Gastrocnemius medialis (tissue), 4 donors: Measurements from ENCODE around the gene OXGR1.

Source experiments
- POLR2A ChIP-seq, 2 donors: fragments of 450-650 bp; IDR thresholded peaks; one replicate each; pipeline ENCODE4 v1.6.1; 2017; ENCODE audit warnings: antibody characterized with exemption in 2 of 2, mild to moderate bottlenecking in 2 of 2, moderate library complexity in 2 of 2
- TF ChIP-seq, protein P1 (sequence below), 5 experiments: fragments of 450-650 bp in 3 of 5; fragments of 200-600 bp in 2 of 5; sonication (generic) in 2 of 5; IDR thresholded peaks in 4 of 5; conservative IDR thresholded peaks in 1 of 5; 1 replicate in 4 of 5; 2 replicates in 1 of 5; pipeline ENCODE4 v1.5.1; 2016 to 2019; ENCODE audit warnings: antibody characterized with exemption in 5 of 5, mild to moderate bottlenecking in 3 of 5, moderate library complexity in 3 of 5

DNA sequence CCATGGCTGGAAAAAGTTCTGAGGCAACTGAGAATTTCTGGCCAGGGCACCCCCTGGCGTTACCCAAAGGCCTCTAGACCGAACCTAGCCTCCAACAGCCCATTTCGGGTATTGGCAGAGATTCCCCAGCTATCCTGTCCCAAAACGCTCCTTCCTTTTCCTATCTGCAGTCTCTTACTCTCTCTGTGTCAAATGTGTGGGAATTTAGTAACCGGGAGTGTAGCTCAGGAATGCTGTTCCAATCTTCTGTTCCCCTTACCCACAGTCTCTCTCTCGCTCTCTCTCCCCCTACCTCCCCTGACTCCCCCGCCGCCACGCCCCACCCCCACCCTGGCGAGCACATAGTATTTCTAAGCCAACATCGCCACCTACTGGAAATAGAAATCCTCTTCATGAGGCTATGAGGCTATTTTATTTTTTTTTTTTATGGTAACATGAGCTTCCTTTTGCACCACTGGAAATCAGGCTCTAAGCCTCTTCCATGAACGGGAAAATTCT is 27.0 kb downstream of the OXGR1 start:
- no peak for TF ChIP-seq POLR2A (IDR thresholded peaks at IDR 0.05)
- TF ChIP-seq, protein P1, sequence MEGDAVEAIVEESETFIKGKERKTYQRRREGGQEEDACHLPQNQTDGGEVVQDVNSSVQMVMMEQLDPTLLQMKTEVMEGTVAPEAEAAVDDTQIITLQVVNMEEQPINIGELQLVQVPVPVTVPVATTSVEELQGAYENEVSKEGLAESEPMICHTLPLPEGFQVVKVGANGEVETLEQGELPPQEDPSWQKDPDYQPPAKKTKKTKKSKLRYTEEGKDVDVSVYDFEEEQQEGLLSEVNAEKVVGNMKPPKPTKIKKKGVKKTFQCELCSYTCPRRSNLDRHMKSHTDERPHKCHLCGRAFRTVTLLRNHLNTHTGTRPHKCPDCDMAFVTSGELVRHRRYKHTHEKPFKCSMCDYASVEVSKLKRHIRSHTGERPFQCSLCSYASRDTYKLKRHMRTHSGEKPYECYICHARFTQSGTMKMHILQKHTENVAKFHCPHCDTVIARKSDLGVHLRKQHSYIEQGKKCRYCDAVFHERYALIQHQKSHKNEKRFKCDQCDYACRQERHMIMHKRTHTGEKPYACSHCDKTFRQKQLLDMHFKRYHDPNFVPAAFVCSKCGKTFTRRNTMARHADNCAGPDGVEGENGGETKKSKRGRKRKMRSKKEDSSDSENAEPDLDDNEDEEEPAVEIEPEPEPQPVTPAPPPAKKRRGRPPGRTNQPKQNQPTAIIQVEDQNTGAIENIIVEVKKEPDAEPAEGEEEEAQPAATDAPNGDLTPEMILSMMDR (IDR thresholded peaks at IDR 0.05 in 4 of 5, conservative IDR thresholded peaks at IDR 0.05 in 1 of 5): no peak
